HG03280 (cell line): ENCODE measurements around the gene CYP24A1.

Source experiments
- ATAC-seq: cut with Tn5 transposase; IDR thresholded peaks from one replicate; pipeline ENCODE4 v1.9.1; 2021; ENCODE audit warnings: mild to moderate bottlenecking, moderate library complexity; ENCODE audit not compliant: unreplicated experiment

Gene CYP24A1

DNA sequence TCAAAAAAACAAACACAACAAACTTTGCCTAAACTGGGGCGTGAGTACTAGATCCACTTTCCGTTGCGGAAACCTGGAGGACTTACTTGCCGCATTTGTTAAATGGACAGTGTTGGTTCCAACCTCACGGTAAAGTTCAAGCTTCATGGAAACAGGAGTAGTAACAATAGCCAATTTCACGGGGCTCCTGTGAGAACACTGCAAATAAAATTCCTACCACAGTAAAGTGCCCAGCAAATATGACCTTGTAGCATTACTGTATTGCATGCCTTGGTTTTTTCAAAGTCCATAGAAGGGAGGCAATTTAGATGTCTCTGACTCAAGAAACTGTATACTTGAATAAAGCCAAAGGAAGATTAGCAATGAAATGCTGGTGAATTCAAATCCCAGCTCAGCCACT, 3.6 kb upstream of the CYP24A1 start:
- ATAC-seq, result no peak

GRCh38 chr20:54176610-54177009, 2.8 kb upstream of the CYP24A1 start:
- ATAC-seq, result no peak

- ATAC-seq, result no peak
These were observed 830 bp upstream of the CYP24A1 start for GRCh38 chr20:54174457-54175175.

GRCh38 chr20:54172856-54173652, 732 bp downstream of the CYP24A1 start:
- ATAC-seq, result no peak

DNA sequence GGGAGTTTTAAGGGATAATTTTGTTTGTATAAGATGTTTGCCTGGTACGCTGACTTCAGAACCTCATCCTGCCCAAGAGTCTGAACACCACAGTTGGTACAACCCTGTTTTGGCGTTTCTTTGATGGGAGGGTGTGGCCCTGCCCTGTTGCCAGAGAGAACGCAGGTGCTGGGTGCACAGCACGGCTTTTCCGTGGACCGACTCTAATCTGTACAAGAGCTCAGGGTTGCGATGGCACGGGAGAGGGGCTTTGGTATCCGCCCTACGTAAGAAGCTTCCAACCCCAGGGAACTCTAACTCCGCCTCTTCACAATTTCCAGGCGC, 1.3 kb downstream of the CYP24A1 start:
- ATAC-seq, result no peak

DNA sequence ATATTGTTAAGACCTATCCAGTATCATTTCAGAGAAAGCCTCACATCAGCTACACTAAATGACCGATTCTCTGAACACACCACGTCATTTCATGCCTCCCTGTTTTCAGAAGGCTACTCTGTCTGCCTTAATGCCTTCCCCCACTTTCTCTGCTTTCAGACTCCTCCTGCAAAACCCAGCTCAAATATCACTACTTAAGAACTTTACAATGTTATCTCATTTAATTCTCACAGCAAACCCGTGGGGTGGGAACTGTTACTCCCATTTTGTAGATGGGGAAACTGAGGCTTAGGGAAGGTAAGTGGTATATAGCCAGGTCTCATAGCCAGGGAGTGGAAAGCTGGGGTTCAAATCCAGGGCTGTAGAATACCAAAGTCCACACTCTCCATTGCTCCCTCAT, 2.8 kb downstream of the CYP24A1 start:
- ATAC-seq, result no peak

- no peak for ATAC-seq
These were observed 3.7 kb downstream of the CYP24A1 start for GRCh38 chr20:54170026-54170471.

DNA sequence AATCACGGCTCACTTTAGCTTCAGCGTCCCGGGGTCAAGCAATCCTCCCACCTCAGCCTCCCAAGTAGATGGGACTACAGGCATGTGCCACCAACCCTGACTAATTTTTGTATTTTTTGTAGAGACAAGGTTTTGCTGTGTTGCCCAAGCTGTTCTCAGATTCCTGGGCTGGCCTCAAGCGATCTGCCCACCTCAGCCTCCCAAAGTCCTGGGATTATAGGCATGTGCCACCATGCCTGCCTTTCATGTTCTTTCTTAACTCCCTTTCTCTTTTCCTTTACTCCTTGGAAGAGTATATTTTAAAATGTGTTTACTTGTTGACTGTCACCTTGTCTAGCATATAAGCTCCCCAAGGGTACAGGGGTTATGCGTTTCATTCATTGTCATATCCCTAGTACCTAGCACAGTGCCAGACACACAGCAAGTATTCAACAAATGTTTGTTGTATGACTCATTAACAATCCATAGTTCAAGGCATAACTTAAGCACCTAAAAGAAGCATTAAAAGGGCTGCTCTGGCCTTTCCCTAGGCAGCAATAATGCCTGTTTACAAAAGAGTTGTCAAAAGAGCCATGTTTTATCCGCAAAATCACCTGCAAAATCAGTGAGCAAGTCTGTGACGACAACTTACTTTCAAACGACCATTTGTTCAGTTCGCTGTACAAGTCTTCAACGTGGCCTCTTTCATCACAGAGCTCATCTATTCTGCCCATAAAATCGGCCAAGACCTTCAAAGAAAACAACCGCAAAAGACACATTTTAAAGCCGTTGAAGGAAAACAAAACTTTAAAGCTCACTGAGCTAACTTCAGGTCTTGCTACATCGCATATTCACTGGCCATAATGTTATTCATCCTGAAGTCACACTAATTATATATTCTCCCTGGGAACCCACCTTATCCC, 4.6 kb downstream of the CYP24A1 start:
- ATAC-seq, result no peak

DNA sequence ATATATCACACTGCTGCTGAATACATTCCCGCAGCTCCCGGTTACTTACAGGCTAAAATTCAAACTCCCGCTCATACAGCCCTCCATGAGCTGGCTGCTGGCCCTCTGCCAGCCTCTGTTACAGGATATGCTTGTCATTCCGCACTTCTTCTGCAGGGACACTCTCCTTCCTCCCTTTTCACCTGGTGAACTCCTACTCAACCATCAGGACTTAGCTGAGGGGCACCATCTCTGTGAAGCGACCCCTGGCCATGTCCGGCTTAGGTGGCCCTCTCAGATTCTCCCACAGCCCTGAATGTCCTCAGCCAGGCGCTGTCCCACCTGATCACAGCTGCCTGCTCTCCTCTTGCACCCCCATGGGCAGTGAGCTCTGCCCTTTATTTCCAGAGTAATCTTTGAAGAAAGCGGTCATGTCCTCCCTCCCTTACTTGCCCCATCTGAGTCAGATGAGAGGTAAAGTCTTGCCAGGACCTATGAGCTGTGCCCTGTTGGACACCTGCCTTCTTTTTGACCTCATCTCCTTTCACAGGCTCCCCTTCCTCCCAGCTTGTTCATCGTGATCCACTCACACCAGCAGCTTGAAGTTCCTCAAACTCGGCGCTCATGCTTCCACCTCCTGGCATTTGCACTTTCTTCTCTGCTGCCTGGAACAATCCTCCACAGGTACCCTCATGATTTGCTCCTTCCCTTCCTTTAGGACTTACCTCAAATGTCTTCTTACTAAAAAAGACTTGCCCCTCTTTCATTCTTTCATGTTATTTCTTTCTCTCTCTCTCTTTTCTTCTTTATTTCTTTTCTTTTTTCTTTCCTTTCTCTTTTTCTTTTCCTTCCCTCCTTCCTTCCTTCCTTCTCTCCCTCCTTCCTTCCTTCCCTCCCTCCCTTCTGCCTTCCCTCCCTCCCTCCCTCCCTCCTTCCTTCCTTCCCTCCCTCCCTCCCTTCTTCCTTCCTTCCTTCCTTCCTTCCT, 5.6 kb downstream of the CYP24A1 start:
- ATAC-seq, result no peak

DNA sequence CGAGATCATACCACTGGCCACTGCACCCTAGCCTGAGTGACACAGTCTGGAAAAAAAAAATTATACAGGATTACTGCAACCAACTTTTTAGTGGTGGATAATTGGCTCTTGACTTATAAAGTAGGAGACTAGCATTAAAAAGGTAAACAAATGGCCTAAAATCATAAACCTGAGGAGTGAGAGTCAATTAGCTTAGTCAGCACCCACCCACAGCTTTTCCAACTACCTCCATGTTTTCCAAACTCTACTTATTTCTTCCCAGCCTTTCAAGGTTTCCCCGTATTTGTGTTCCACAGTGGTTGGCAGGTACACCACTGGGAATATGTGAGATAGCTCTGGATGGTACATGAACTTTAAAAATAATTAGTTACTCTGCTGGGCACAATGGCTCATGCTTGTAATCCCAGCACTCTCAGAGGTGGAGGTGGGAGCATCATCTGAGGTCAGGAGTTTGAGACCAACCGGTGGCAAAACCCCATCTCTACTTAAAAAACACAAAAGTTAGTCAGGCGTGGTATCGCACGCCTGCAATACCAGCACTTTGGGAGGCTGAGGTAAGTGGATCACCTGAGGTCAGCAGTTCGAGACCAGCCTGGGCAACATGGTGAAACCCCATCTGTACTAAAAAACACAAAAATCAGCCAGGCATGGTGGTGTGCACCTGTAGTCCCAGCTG, 6.7 kb downstream of the CYP24A1 start:
- no peak for ATAC-seq

- ATAC-seq, result no peak
These were observed 8.0 kb downstream of the CYP24A1 start for GRCh38 chr20:54165803-54166202.

DNA sequence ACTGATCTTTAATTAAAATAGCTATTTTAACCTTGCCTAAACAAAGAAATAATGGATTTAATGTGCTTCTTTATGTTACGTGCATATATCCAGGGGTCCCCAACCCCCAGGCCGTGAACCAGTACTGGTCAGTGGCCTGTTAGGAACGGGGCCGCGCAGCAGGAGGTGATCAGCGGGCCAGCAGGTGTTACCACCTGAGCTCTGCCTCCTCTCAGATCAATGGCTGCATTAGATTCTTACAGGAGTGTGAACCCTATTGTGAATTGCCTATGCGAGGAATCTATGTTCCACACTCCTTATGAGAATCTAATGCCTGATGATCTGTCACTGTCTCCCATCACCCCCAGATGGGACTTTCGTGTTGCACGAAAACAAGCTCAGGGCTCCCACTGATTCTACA, 8.8 kb downstream of the CYP24A1 start:
- no peak for ATAC-seq

- no peak for ATAC-seq
These were observed 10.4 kb downstream of the CYP24A1 start for GRCh38 chr20:54163402-54163801.

GRCh38 chr20:54162378-54163009, 11.3 kb downstream of the CYP24A1 start:
- no peak for ATAC-seq

DNA sequence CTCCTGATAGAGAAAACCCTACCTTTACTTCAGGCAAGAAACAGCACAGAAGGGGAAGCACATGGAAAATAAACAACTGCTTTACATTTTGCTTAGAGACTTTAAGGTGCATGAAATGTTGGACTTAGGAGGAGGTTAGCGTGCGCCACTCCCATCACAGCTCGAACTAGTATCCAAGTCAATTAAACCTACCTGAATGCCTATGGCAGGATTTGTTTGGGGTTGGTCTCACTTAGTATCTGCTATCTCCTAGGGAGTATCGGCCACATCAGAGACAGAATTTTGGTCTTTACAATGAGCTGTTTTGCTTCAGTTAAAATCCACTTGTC, 12.0 kb downstream of the CYP24A1 start:
- ATAC-seq, result no peak

- no peak for ATAC-seq
These were observed 12.6 kb downstream of the CYP24A1 start for GRCh38 chr20:54161008-54161820.

GRCh38 chr20:54160065-54161007, 13.4 kb downstream of the CYP24A1 start:
- no peak for ATAC-seq
